Nephron (organoid): ENCODE data around the gene TMEM212.

Experiments used
- H3K27ac Mint-ChIP-seq, 3 experiments: 2 replicates each; pipeline ENCODE4 v1.8.0; 2020; ENCODE audit warnings: mixed read lengths in 3 of 3, mild to moderate bottlenecking in 2 of 3, moderate library complexity in 1 of 3
- H3K27me3 Mint-ChIP-seq: 2 replicates; pipeline ENCODE4 v1.8.0; 2021; ENCODE audit warnings: low read depth, mild to moderate bottlenecking, moderate library complexity, mixed read lengths
- H3K36me3 Mint-ChIP-seq: 2 replicates; pipeline ENCODE4 v1.8.0; 2020; ENCODE audit warnings: low read depth, mixed read lengths
- H3K4me1 Mint-ChIP-seq: 2 replicates; pipeline ENCODE4 v1.8.0; 2020; ENCODE audit warnings: mixed read lengths
- H3K4me3 Mint-ChIP-seq, 3 experiments: 2 replicates each; pipeline ENCODE4 v1.8.0; 2020; ENCODE audit warnings: mild to moderate bottlenecking in 3 of 3, mixed read lengths in 3 of 3, moderate library complexity in 2 of 3
- H3K9me3 Mint-ChIP-seq: 2 replicates; pipeline ENCODE4 v1.8.0; 2020; ENCODE audit warnings: mixed read lengths
- CTCF ChIP-seq, 3 experiments: fragments of 200-600 bp; sonication (generic); IDR thresholded peaks; one replicate each; pipeline ENCODE4 v1.5.0; 2021; ENCODE audit warnings: antibody characterized with exemption in 3 of 3; ENCODE audit not compliant: unreplicated experiment in 3 of 3

TMEM212 gene

GRCh38 chr3:171801738-171802589 lies 41.2 kb upstream of the TMEM212 start:
- H3K27ac Mint-ChIP-seq = peak overlapping the region; percentile 40 to 75 (median 73)
- H3K4me3 Mint-ChIP-seq = no peak overlapping the region
- H3K9me3 Mint-ChIP-seq = no peaks in the 10 kb centered on the region
- peaks cover 5% of the 10 kb centered on the region for H3K27me3 Mint-ChIP-seq
- H3K36me3 Mint-ChIP-seq = no peaks in the 10 kb centered on the region
- peaks cover 31% of the 10 kb centered on the region for H3K4me1 Mint-ChIP-seq
- TF ChIP-seq CTCF (IDR thresholded peaks at IDR 0.05; ENCODE audit: unreplicated experiment in 3 of 3) = no peak

- H3K4me3 Mint-ChIP-seq = no peak overlapping the region
- H3K36me3 Mint-ChIP-seq = no peaks in the 10 kb centered on the region
- no peaks in the 10 kb centered on the region for H3K9me3 Mint-ChIP-seq
- peaks cover 5% of the 10 kb centered on the region for H3K27me3 Mint-ChIP-seq
- TF ChIP-seq CTCF (IDR thresholded peaks at IDR 0.05; ENCODE audit: unreplicated experiment in 3 of 3) = no peak
- peak overlapping the region in 2 of 3 experiments; percentile 73 to 75 for H3K27ac Mint-ChIP-seq
- H3K4me1 Mint-ChIP-seq = peaks cover 31% of the 10 kb centered on the region
Measured at GRCh38 chr3:171802590-171802956, 40.6 kb upstream of the TMEM212 start.

GRCh38 chr3:171803044-171803443 lies 40.1 kb upstream of the TMEM212 start:
- Mint-ChIP-seq H3K4me1 (peaks cover 34% of the 10 kb centered on the region), H3K27me3 (peaks cover 5% of the 10 kb centered on the region), H3K27ac (peak overlapping the region in 1 of 3 experiments; percentile 73), H3K9me3 (no peaks in the 10 kb centered on the region), H3K4me3 (no peak overlapping the region), H3K36me3 (no peaks in the 10 kb centered on the region)
- no peak for TF ChIP-seq CTCF (IDR thresholded peaks at IDR 0.05; ENCODE audit: unreplicated experiment in 3 of 3)

GRCh38 chr3:171804618-171805389 lies 38.3 kb upstream of the TMEM212 start:
- peaks cover 40% of the 10 kb centered on the region for H3K4me1 Mint-ChIP-seq
- no peak for TF ChIP-seq CTCF (IDR thresholded peaks at IDR 0.05; ENCODE audit: unreplicated experiment in 3 of 3)
- H3K9me3 Mint-ChIP-seq = no peaks in the 10 kb centered on the region
- peaks cover 5% of the 10 kb centered on the region for H3K27me3 Mint-ChIP-seq
- peak overlapping the region; percentile 47 to 90 (median 88) for H3K27ac Mint-ChIP-seq
- H3K36me3 Mint-ChIP-seq = no peaks in the 10 kb centered on the region
- H3K4me3 Mint-ChIP-seq = peak overlapping the region in 2 of 3 experiments; percentile 3 to 16

GRCh38 chr3:171805687-171806086 lies 37.5 kb upstream of the TMEM212 start:
- H3K27ac Mint-ChIP-seq = peak overlapping the region in 1 of 3 experiments; percentile 88
- no peaks in the 10 kb centered on the region for H3K9me3 Mint-ChIP-seq
- H3K4me3 Mint-ChIP-seq = no peak overlapping the region
- TF ChIP-seq CTCF (IDR thresholded peaks at IDR 0.05; ENCODE audit: unreplicated experiment in 3 of 3) = no peak
- H3K27me3 Mint-ChIP-seq = peaks cover 5% of the 10 kb centered on the region
- H3K4me1 Mint-ChIP-seq = peaks cover 43% of the 10 kb centered on the region
- H3K36me3 Mint-ChIP-seq = no peaks in the 10 kb centered on the region
